Measurements from ENCODE around the gene C20orf144. TPM values are rescaled to one million over a fixed set of nuclear protein-coding genes. Genes with fewer than 3 reads are reported as not detected.

The C20orf144 gene
- total RNA-seq, 1 experiment from 2014 or later: not detected

DNA sequence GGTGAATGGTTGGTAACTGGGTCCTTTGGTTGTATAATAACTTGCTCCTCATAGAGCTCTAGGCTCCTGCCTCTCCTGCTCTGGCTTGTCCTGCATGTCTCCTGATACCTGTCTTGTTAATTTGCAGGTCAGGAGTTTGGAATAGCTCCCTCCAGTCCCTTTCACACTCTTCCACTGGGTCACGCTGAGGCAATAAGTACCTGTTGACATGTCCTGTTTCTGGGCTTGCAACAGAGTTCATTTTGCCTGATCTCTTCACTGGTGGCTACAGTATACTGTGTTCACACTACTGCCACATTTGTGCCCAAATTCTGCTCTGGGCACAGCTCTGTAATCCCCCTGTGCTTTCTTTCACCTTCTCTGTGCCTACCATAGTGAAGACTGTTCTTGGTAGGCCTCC is 25.4 kb upstream of the C20orf144 start:
- no peaks in the 10 kb centered on the region for H3K9me3 ChIP-seq (ENCODE audit: control insufficient read depth, insufficient read depth, low read depth, low read length)
- H3K36me3 ChIP-seq (ENCODE audit: control insufficient read depth, insufficient read depth, low read length): no peaks in the 10 kb centered on the region
- DNase-seq (ENCODE audit: low read depth, low spot score): no peak
- H3K4me1 ChIP-seq (ENCODE audit: control insufficient read depth, insufficient read depth, low read length): no peaks in the 10 kb centered on the region
- TF ChIP-seq, protein P1, sequence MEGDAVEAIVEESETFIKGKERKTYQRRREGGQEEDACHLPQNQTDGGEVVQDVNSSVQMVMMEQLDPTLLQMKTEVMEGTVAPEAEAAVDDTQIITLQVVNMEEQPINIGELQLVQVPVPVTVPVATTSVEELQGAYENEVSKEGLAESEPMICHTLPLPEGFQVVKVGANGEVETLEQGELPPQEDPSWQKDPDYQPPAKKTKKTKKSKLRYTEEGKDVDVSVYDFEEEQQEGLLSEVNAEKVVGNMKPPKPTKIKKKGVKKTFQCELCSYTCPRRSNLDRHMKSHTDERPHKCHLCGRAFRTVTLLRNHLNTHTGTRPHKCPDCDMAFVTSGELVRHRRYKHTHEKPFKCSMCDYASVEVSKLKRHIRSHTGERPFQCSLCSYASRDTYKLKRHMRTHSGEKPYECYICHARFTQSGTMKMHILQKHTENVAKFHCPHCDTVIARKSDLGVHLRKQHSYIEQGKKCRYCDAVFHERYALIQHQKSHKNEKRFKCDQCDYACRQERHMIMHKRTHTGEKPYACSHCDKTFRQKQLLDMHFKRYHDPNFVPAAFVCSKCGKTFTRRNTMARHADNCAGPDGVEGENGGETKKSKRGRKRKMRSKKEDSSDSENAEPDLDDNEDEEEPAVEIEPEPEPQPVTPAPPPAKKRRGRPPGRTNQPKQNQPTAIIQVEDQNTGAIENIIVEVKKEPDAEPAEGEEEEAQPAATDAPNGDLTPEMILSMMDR (IDR thresholded peaks at IDR 0.05): no peak
- TF ChIP-seq TCF7L2 (IDR thresholded peaks at IDR 0.05; ENCODE audit: low read depth, low read length) (no peak), POLR2AphosphoS5 (IDR thresholded peaks at IDR 0.05; ENCODE audit: low read depth, low read length) (no peak)
- in situ Hi-C loops (cut with HindIII; ENCODE audit: low pct_unique_long_range_greater_than_20kb, low sequenced_read_pairs) (no loop called here), intact Hi-C loops (cut with micrococcal nuclease; ENCODE audit: unreplicated experiment) (no loop called here)
- no peak for ATAC-seq
- H3K27ac ChIP-seq (ENCODE audit: low read length): no peak overlapping the region
- ChIA-PET CTCF (no interaction called here), POLR2A (interaction anchor here (0.9 kb wide), 1 partner anchor 73 kb away, joined by 4 read pairs; no protein-coding TSS in a partner anchor)
- BruUV-seq (replicated peaks): no TSS peak
- H3K4me3 ChIP-seq (ENCODE audit: low read depth in 2 of 2, low read length in 2 of 2): no peak overlapping the region
- H3K27me3 ChIP-seq (ENCODE audit: control insufficient read depth, insufficient read depth, low read length): no peaks in the 10 kb centered on the region

GRCh38 chr20:33640287-33640686 is 21.8 kb upstream of the C20orf144 start:
- H3K4me3 ChIP-seq (ENCODE audit: low read depth in 2 of 2, low read length in 2 of 2): no peak overlapping the region
- ATAC-seq: no peak
- BruUV-seq (replicated peaks): no TSS peak
- H3K27ac ChIP-seq (ENCODE audit: low read length): no peak overlapping the region
- DNase-seq (ENCODE audit: low read depth, low spot score): no peak
- H3K4me1 ChIP-seq (ENCODE audit: control insufficient read depth, insufficient read depth, low read length): no peaks in the 10 kb centered on the region; the same call in 1 of the 2 replicates
- no peaks in the 10 kb centered on the region; the same call in 1 of the 2 replicates for H3K36me3 ChIP-seq (ENCODE audit: control insufficient read depth, insufficient read depth, low read length)
- H3K27me3 ChIP-seq (ENCODE audit: control insufficient read depth, insufficient read depth, low read length): no peaks in the 10 kb centered on the region
- POLR2A ChIA-PET: interaction anchor here (0.6 kb wide), 2 partner anchors 8 to 115 kb away, joined by 4 to 6 read pairs; no protein-coding TSS in a partner anchor
- TF ChIP-seq TCF7L2 (IDR thresholded peaks at IDR 0.05; ENCODE audit: low read depth, low read length) (no peak), POLR2AphosphoS5 (IDR thresholded peaks at IDR 0.05; ENCODE audit: low read depth, low read length) (no peak), SIN3A (IDR thresholded peaks at IDR 0.05; ENCODE audit: borderline replicate concordance, insufficient read depth, low read depth, low read length) (no peak)
- TF ChIP-seq, protein P2, sequence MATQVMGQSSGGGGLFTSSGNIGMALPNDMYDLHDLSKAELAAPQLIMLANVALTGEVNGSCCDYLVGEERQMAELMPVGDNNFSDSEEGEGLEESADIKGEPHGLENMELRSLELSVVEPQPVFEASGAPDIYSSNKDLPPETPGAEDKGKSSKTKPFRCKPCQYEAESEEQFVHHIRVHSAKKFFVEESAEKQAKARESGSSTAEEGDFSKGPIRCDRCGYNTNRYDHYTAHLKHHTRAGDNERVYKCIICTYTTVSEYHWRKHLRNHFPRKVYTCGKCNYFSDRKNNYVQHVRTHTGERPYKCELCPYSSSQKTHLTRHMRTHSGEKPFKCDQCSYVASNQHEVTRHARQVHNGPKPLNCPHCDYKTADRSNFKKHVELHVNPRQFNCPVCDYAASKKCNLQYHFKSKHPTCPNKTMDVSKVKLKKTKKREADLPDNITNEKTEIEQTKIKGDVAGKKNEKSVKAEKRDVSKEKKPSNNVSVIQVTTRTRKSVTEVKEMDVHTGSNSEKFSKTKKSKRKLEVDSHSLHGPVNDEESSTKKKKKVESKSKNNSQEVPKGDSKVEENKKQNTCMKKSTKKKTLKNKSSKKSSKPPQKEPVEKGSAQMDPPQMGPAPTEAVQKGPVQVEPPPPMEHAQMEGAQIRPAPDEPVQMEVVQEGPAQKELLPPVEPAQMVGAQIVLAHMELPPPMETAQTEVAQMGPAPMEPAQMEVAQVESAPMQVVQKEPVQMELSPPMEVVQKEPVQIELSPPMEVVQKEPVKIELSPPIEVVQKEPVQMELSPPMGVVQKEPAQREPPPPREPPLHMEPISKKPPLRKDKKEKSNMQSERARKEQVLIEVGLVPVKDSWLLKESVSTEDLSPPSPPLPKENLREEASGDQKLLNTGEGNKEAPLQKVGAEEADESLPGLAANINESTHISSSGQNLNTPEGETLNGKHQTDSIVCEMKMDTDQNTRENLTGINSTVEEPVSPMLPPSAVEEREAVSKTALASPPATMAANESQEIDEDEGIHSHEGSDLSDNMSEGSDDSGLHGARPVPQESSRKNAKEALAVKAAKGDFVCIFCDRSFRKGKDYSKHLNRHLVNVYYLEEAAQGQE (IDR thresholded peaks at IDR 0.05; ENCODE audit: insufficient read depth in 1 of 2, low read depth in 2 of 2, low read length in 1 of 2): no peak
- TF ChIP-seq, protein P1 (IDR thresholded peaks at IDR 0.05): no peak
- in situ Hi-C loops (cut with HindIII; ENCODE audit: low pct_unique_long_range_greater_than_20kb, low sequenced_read_pairs) (no loop called here), intact Hi-C loops (cut with micrococcal nuclease; ENCODE audit: unreplicated experiment) (no loop called here)
- H3K9me3 ChIP-seq (ENCODE audit: control insufficient read depth, insufficient read depth, low read depth, low read length): no peaks in the 10 kb centered on the region
- CTCF ChIA-PET: interaction anchor here (0.6 kb wide), 1 partner anchor 1722 kb away, joined by 5 read pairs; no protein-coding TSS in a partner anchor
